Eye (tissue), 1 donor: ENCODE measurements around the gene GZF1.

ENCODE experiments used
- DNase-seq: peaks from one replicate; pipeline ENCODE4 v3.0.0-alpha.2; 2015

GZF1 gene

GRCh38 chr20:23361476-23362391 is at the start of gene GZF1:
Gene GZF1, plus strand, starts transcription at chr20:23362182. Its CDS starts 2,202 bp downstream, at chr20:23364384.
- peak; percentile 99 for DNase-seq

- DNase-seq = no peak
Observed at GRCh38 chr20:23313271-23313670, 48.7 kb upstream of the GZF1 start.

- no peak for DNase-seq
Observed at GRCh38 chr20:23314699-23315098, 47.3 kb upstream of the GZF1 start.

GRCh38 chr20:23315099-23315498 is 46.9 kb upstream of the GZF1 start:
- no peak for DNase-seq

- no peak for DNase-seq
Observed at GRCh38 chr20:23316626-23317025, 45.4 kb upstream of the GZF1 start.

- DNase-seq = no peak
Observed at GRCh38 chr20:23317081-23317480, 44.9 kb upstream of the GZF1 start.

- no peak for DNase-seq
Observed at GRCh38 chr20:23318347-23318746, 43.6 kb upstream of the GZF1 start.

- DNase-seq = no peak
Observed at GRCh38 chr20:23320317-23320716, 41.7 kb upstream of the GZF1 start.

GRCh38 chr20:23325107-23325506 is 36.9 kb upstream of the GZF1 start:
- no peak for DNase-seq

GRCh38 chr20:23326774-23327173 is 35.2 kb upstream of the GZF1 start:
- no peak for DNase-seq

- no peak for DNase-seq
Observed at GRCh38 chr20:23327617-23328333, 34.2 kb upstream of the GZF1 start.

GRCh38 chr20:23331450-23332350 is 30.3 kb upstream of the GZF1 start:
- no peak for DNase-seq

- DNase-seq = no peak
Observed at GRCh38 chr20:23332467-23332866, 29.5 kb upstream of the GZF1 start.

GRCh38 chr20:23334111-23334510 is 27.9 kb upstream of the GZF1 start:
- peak; percentile 48 for DNase-seq

- no peak for DNase-seq
Observed at GRCh38 chr20:23335521-23335920, 26.5 kb upstream of the GZF1 start.

- no peak for DNase-seq
Observed at GRCh38 chr20:23336476-23336875, 25.5 kb upstream of the GZF1 start.

- no peak for DNase-seq
Observed at GRCh38 chr20:23337312-23337711, 24.7 kb upstream of the GZF1 start.

GRCh38 chr20:23339986-23340385 is 22.0 kb upstream of the GZF1 start:
- no peak for DNase-seq

- peak; percentile 89 for DNase-seq
Observed at GRCh38 chr20:23340524-23340923, 21.5 kb upstream of the GZF1 start.

GRCh38 chr20:23341073-23341472 is 20.9 kb upstream of the GZF1 start:
- DNase-seq = no peak

GRCh38 chr20:23343590-23343989 is 18.4 kb upstream of the GZF1 start:
- no peak for DNase-seq

GRCh38 chr20:23344336-23344735 is 17.6 kb upstream of the GZF1 start:
- no peak for DNase-seq

- no peak for DNase-seq
Observed at GRCh38 chr20:23346002-23346401, 16.0 kb upstream of the GZF1 start.
